PFSK-1 (cell line): ENCODE measurements around the gene ATAD2B.

Source experiments
- FOXP2 ChIP-seq: optimal IDR thresholded peaks from 2 replicates; pipeline ENCODE3; 2011; ENCODE audit warnings: borderline replicate concordance, control low read depth, inconsistent platforms; ENCODE audit not compliant: insufficient read depth; ENCODE audit errors: extremely low read length, extremely low read depth
- POLR2AphosphoS5 ChIP-seq: IDR thresholded peaks from 2 replicates; pipeline ENCODE4 v1.6.1; 2012; ENCODE audit warnings: low read depth, mild to moderate bottlenecking, control low read depth, low read length, moderate library complexity
- REST ChIP-seq, 2 experiments: IDR thresholded peaks; 2 replicates each; pipeline versions ENCODE4 v1.6.1 to v1.8.0; 2011 to 2012; ENCODE audit warnings: low read depth in 2 of 2, low read length in 2 of 2, control low read depth in 1 of 2, inconsistent platforms in 1 of 2, mild to moderate bottlenecking in 1 of 2, moderate library complexity in 1 of 2; ENCODE audit not compliant: insufficient read depth in 1 of 2
- SIN3A ChIP-seq: IDR thresholded peaks from 2 replicates; pipeline ENCODE4 v1.6.1; 2012; ENCODE audit warnings: mild to moderate bottlenecking, low read length, moderate library complexity, borderline replicate concordance; ENCODE audit not compliant: insufficient read depth
- TAF1 ChIP-seq: IDR thresholded peaks from 2 replicates; pipeline ENCODE4 v1.6.1; 2012; ENCODE audit warnings: low read length, control low read depth, borderline replicate concordance; ENCODE audit not compliant: insufficient read depth

Gene ATAD2B

GRCh38 chr2:23777826-23778225 lies 149.1 kb downstream of the ATAD2B start:
- no peak for TF ChIP-seq POLR2AphosphoS5
- TF ChIP-seq TAF1 = no peak
- TF ChIP-seq REST (IDR thresholded peaks at IDR 0.05; ENCODE audit: insufficient read depth in 1 of 2, low read depth in 2 of 2, low read length in 2 of 2) = no peak
- no peak for TF ChIP-seq SIN3A
- TF ChIP-seq FOXP2 = no peak

GRCh38 chr2:23776021-23776420 lies 150.9 kb downstream of the ATAD2B start:
- no peak for TF ChIP-seq REST (IDR thresholded peaks at IDR 0.05; ENCODE audit: insufficient read depth in 1 of 2, low read depth in 2 of 2, low read length in 2 of 2)
- TF ChIP-seq SIN3A = no peak
- TF ChIP-seq TAF1 = no peak
- TF ChIP-seq FOXP2 = no peak
- TF ChIP-seq POLR2AphosphoS5 = no peak

GRCh38 chr2:23772684-23773083 lies 154.2 kb downstream of the ATAD2B start:
- TF ChIP-seq TAF1 (no peak), SIN3A (no peak), REST (IDR thresholded peaks at IDR 0.05; ENCODE audit: insufficient read depth in 1 of 2, low read depth in 2 of 2, low read length in 2 of 2) (no peak), POLR2AphosphoS5 (no peak), FOXP2 (no peak)

GRCh38 chr2:23772056-23772455 lies 154.9 kb downstream of the ATAD2B start:
- TF ChIP-seq POLR2AphosphoS5 (no peak), SIN3A (no peak), REST (IDR thresholded peaks at IDR 0.05; ENCODE audit: insufficient read depth in 1 of 2, low read depth in 2 of 2, low read length in 2 of 2) (no peak), TAF1 (no peak), FOXP2 (no peak)

- TF ChIP-seq REST (IDR thresholded peaks at IDR 0.05; ENCODE audit: insufficient read depth in 1 of 2, low read depth in 2 of 2, low read length in 2 of 2) = no peak
- no peak for TF ChIP-seq SIN3A
- TF ChIP-seq POLR2AphosphoS5 = no peak
- no peak for TF ChIP-seq TAF1
- TF ChIP-seq FOXP2 = no peak
Observed at GRCh38 chr2:23769364-23769763, 157.6 kb downstream of the ATAD2B start.
